CD4-positive, alpha-beta T cell treated with Interleukin-6 at 100 ng/mL for 8 hours (primary cell): ENCODE data around the gene PCSK2.

Experiments used
- DNase-seq: peaks from one replicate; pipeline ENCODE4 v3.0.0-alpha.2; 2020; ENCODE audit warnings: mixed read lengths, low spot score

PCSK2 gene

DNA sequence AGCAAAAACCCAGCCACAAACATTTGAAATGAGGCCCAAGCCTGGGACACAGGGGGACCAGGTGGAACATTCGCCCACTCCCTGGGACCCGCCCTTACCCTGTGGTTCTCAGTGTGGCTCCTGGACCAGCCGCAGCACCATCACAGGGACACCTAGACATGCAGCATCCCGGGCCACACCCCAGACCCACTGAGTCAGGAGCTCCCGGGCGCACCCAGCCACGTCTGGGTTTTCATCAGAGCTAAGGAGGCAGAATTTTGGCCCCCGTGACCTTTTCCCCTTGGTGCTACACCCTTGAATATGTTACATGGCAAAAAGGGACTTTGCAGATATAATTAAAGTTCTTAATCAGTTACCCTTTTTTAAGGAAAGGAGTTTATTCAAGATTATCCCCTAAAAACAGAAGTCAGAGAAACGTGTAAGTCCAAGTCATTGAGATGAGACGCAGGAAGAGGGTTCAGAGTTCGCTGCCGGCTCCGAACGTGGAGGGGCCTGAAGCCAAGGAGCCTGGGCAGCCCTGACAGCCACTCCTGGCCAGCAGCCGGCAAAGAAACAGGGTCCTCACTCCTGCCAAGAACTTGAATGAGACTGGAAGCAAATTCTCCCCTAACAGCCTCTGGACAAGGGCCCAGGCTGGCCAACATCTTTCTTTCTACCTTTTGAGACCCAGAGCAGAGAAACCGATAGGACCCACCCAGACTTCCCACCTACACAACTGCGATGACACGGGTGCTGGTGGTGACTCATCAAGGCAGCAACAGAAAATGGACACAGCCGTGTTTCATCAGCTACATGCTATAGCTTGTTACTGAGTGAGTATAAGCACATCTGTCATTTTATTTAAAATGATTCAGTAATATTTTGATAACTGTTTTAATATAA, 279.0 kb downstream of the PCSK2 start:
- peak; percentile 17 for DNase-seq

DNA sequence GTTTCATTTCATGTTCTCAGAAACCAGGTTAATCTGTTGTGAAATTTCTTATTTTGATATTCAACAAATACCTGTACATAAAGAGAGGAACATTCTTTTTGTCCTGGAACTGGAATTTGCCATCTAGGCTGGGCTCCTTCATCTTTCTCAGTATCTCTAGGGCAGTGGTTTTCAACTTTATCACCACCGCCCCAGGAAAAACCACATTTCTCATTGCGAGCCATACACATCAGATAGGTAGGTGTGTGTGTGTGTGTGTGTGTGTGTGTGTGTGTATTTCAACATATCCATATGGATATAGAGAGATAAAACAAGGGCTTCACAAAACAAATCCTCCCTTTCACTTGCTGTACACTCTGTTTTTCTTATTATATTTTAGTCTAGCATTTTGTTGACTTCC, 280.2 kb downstream of the PCSK2 start:
- DNase-seq: no peak

DNA sequence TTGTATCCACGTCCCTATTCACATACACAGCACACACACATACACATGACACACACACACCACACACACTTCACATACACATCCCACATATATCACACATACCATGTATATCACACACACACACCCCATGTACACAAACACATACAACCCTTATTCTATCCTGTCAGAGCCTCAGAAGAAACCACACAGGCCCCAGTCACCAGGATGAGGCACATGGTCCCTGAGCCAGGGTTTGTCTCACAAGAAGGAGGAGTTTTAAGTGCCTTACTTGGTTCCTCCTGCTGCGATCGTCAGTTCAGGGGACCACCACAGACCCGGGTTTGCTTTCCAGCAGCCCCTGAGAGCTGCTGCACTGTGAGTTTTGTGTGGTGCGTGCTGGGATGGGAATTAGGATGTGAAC, 280.7 kb downstream of the PCSK2 start:
- no peak for DNase-seq

DNA sequence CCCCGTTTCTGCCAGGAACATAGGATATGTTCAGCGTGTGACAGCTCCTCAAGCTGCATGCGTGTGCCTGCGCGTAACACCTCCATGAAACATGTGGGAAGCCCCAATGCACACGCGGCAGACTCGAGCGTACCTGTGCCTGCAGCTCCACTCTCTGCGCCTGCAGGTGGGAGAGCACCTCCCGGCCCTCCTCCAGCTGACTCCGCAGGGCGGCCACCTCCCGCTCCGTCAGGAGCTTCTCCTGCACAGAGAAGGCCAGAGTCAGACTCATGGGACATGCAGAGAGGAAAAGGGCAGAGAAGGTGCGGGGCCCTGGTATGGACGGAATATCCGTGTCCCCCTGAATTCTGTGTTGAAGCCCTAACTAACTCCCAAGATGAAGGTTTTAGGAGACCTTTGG, 281.9 kb downstream of the PCSK2 start:
- DNase-seq: no peak

DNA sequence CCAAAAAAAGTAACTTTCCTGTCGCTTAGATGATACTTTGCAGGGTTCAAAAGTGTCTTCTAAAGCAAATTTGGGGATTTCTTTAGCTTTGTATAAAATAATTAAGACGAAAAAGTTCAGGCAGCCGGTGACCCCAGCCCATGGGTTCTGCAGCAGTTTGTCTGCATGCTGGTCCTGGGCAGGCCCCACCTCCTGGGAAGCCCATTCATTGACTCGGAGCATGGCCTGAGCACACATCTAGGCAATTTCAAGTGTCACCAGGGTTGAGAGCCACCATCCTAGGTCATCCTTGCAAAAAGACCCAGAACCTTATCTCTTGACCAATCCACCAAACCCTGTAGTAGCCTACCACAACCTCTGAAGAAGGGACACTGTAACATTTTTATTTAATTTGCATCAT, 283.7 kb downstream of the PCSK2 start:
- DNase-seq: no peak

DNA sequence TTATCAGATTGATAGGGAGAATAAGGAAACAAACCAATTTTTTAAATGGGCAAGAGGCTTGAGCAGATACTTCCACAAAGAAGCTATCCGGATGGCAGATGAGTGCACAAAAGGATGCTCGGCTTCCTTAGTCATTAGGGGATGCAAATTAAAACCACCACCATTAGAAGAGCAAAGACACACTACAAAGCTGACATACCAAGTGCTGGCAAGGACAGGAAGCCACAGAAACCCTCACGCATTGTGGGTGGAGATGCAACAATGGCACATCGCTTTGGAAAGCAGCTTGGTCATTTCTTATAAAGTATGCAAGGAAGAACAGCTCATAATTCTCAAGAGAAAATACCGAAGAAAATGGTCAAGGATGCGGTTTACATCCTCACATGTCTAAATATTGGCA, 284.6 kb downstream of the PCSK2 start:
- no peak for DNase-seq

DNA sequence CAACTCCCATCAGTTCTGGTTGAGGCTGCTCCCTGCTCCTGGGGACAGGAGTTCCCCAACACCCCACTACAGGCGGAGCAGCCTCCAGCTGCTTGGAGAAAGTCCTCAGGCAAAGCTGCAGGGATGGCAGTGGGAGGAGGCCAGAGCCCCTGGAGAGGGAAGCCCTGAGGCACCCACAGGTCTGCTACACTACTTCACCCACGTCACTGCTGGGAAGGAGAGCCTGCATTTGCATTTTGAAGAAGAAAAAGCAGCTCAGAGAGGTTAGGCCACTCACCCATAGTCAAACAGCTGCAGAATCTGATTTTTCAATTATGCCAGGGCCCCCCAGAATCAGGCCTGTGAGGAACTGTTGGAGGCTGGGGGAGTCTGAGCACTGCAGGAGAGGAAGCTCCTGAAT, 287.1 kb downstream of the PCSK2 start:
- DNase-seq: no peak

DNA sequence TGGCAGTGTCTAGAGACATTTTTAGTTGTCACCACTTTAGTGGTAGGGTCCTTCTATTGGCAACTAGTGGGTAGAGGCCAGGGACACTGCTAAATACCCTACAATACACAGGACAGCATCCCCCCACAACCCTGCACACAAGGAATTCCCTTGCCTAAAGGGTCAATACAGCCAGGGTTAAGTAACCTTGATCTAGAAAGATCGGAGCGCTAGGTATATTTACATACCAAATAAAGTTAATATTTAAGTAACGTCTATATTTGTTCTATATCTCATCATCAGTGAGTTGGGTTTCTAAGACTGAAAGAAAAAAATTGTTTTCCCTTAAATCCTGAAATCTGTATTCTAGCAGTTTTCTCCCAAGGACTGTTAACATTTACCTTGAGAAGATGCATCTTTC, 288.2 kb downstream of the PCSK2 start:
- no peak for DNase-seq

DNA sequence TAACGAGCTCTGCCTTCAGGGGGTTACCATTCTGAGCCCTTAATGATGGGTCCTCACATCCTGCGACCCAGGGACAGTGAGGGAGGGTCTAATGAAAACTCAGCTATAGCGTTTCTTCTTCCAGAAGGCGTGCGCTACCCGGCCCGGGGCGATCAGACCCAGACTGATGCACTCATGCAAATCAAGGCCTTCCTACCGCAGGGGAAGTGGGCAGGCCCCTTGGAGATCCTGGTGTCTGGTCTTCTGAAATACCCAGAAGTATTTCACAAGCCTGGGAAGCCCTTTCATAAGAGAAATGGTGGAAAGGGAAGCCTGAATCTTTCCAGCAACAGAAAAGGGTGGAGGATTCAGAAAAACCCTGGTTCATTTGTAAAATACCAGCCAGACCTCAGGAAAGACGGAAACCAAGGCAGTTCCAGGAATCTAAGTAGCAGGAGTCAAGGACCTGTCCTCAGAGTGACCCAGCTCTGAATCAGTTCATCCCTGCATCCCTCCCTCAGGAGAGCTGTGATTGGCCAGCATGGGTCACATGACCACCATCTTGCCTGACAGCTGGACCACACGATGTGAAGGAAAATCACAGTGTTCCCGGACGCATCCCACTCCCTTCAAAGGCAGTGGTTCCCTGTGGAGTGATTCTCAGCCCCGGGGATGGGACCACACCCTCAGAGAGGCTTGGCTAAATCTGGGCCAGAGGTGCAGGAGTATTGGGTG, 291.7 kb downstream of the PCSK2 start:
- DNase-seq: no peak

DNA sequence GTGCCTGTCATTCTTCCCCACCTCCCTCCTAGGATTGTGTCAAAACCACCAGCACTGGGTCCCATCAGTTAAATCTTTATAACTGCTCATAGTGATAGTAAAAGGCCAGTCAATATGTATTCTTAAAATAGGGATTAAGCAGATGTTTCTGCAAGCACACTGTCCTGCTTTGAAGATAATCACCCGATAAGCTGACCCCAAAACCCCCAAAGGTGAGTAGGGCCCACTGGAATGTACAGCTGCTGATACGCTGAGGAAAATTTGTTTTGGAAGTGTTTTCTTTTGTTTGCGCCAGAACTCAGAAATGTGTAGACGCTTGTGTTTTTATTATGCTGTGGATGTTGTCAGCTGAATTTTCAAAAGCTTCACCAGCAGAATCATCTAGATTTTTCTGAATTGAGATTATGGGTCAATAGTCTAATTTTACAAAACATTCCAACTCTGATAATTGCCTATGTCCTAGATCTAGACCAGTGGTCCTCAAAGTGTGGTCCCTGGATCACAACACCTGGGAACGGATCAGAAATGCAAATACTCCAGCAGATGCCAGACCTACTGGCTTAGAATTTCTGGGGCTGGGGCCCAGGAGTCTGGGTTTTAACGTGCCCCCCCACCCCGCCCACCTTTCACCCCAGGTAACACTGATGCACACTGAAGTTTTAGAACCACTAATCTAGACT, 292.9 kb downstream of the PCSK2 start:
- no peak for DNase-seq

DNA sequence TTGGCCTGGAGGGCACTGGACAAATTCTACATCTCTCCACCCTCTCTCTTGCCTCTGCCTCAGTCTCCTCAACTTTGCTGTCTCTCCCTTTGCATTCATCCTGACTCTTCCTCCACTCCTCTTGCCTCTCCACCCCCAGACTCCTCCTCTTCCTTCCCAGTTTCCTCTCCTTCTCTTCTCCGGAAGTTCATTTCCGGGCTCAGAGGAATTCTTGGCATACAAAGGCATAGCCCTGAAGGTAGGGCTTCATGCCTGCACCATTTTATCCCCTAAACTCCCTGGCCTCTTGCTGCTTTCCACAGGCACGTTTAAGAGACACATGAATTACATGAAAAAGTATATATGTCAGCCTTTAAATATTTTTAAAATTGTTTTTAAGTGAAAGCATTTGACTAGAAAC, 293.7 kb downstream of the PCSK2 start:
- no peak for DNase-seq

DNA sequence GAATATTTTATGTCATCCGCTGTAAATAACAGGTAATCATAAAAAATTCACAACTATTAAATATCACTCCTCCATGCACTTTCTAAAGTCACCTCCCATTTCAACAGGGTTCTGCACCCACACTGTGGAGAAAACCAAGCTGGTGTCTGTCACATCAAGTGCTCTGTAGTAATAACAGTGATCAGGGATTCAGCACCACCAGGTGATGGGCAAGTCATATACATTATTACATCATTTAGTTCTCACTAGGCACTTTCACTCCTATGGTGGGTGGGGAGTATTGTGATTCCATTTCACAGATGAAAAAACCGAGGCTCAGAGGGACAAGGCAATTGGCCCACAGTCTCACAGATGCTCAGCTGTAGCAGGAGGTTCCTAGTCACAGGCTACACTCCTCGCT, 295.7 kb downstream of the PCSK2 start:
- no peak for DNase-seq

DNA sequence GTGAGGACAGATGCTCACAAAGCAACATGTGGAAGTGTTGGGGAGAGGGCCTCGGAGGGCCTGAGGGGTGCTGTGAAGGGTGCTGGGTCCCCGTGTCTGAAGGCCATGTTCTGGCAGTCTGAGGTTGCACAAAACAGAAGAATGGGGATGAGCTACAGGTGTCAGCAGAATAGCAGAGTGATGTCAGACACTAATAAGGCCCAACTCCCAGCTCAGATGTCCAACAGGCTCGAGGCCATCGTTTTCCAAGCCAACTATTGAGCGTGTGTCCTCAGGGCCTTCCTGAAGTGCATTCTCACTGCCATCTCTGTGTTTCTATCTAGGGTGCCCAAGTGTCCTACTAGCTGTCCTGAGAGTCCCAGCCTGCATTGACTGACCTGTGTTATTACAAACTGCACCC, 296.5 kb downstream of the PCSK2 start:
- DNase-seq: no peak

DNA sequence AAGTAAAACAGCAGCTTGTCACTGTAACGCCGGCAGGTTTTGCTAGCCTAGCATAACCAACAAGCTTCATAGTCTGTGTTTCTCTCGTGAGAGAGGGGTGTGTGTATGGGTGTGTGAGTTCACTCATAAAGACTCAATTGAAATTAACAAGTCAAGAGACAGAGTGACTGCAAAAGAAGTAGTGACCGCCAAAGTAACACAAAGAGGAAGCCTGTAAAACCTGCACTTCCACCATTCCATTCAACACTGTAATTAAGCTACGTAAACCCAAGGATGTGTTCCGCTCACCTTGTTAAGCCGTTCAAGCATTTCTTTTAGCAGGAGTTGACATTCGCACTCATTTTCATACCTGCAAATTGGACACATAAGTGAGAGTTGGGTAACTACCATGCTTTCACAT, 297.7 kb downstream of the PCSK2 start:
- no peak for DNase-seq

DNA sequence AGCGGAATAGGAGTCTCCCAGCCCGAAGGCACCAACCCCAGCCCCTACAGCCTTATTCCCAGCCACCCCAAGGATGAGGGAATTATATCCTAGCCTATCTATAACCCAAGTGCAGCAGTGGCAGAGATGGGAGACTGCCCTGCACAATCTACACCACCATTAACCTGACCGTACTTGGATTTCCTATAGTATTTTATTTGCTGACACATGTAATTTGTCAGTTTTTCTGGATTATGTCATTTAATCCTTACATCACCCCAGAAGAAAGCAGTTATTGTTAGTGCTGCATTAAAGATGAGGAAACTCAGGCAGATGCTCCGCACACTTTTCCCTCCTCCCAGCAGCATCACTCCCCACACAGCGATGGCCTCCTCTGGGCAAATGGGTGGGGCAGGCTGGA, 298.3 kb downstream of the PCSK2 start:
- no peak for DNase-seq

DNA sequence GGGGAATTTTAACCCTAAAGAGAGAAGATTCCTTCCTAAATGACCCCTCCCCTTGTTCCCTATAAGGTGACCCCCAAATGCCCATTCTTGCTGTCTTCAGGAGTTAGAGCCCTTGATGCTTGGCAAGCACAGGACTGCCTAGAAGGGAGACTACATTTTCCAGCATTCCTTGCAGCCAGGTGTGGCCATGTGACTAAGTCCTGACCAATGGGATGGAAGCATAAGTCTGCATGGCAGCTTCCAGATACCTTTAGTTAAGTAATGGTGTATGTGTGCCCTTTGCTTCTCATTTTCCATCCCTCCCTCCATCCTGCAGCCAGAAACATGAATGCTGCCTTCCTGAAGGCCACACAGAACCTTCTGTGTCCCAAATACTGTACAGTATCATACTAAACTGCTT, 298.8 kb downstream of the PCSK2 start:
- DNase-seq: peak; percentile 12

DNA sequence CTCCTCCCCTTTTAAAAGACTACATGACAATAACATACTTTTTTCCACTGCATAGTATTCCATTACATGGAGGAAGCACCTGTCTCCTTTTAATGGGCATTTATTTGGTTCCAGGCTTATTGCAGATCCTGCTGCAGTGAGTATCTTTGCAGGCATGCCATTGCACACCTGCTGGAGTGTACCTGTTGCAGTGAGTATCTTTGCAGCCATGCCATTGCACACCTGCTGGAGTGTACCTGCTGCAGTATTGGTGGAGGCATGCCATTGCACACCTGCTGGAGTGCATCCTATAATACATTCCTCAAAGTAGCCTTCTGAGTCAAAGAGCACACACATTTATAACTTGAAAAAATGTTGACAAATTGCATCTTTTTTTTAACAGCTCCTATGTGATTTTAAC, 302.7 kb downstream of the PCSK2 start:
- no peak for DNase-seq

DNA sequence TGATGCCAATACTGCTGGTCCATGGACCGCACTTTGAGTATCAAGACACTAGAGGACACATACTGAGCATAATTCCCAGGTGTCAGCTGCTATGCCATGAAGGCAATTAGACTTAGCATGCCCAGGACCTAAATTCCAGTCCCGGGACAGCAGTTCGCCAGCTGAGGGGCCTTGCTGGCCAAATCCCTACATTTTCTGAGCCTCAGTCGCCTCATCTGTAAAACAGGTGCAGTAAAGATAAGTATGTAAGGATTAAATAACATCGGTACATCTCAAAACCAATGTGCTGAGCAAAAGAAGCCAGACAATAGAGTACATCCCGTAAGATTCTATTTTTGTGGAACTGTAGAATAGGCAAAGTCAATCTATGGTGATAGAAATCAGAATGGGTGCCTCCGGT, 303.3 kb downstream of the PCSK2 start:
- DNase-seq: no peak

DNA sequence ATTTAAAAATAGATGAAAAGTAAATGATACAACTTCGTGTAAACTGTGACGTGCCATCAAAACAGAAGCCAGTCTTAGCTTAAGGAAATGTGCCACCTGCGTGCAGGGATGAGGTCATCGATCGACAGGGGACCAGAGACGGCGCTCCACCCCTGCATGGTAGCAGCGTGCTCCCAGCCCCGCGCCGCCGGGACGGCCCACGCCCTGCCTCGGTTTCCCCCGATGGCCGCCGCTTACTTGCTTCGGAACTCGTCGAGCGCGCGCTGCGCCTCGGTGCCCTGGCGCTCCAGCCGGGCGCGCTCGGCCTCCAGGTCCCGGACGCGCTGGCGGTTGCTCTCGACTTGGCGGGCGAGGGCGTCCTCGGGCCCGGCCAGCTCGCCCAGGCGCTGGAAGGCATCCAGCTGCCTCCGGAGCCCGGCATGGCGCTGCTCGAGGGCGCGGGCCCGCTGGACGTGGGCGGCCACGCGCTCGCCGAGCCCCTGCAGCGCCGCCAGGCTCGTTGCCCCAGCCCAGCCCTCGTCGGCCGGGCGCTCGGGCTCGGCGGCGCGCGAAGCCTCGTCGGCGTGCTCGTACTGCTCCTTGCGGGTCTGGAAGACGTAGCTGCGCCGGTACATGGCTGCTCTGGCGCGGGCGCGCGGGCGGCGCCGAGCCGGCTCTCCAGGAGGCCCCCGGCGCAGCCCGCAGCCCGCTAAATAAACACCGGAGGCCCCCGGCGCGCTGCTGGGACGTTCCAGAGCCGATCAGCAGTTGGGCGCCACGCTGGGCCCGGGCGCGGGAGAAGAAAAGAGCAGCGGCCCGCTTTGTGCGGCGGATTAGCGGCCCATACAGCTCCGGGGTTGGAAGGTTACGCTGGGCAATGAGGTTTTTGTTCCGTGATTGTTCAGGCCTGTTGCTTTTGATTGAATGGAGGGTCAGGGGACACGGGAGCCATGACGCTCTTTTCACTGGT, 304.1 kb downstream of the PCSK2 start, which contains the start of gene BFSP1:
BFSP1 (minus strand) TSS at position 664 of the 949 bp plus-strand sequence; CDS start at position 614, 50 bp downstream.
- DNase-seq: peak; percentile 21

DNA sequence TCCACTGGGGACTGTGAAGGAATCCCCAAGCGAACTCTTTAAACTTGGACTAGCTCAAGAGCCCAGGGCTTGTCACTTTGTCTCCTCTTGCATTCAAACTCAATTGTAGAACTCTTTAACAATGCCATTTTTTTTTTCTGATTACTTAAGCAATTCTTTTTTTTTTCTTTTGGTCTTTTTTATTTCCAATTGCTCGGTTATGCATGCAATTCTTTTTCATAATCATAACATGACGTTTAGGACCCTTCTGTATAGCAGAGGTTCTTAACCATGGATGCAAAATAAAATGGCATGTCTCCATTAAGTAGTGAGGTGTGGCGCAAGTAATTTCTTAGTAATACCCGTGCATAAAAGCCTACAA, 304.8 kb downstream of the PCSK2 start:
- no peak for DNase-seq

DNA sequence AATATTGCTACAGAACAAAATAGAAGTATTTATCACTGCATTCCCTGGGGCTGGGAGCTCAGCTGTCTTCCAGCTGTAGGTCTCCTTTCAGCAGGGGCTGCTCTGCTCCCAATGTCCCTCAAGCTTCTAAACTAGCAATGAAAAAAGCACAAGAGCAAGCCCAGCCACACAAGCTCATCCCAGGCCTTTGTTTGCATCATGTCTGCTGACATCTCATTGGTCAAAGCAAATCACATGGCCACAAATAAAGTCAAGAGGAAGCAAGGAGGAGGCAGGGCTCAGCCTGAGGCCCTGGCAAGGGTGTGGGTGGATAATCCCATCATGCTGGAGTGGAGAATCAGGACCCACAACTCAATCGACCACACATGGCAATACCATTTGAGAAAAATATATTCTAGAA, 306.6 kb downstream of the PCSK2 start:
- no peak for DNase-seq

DNA sequence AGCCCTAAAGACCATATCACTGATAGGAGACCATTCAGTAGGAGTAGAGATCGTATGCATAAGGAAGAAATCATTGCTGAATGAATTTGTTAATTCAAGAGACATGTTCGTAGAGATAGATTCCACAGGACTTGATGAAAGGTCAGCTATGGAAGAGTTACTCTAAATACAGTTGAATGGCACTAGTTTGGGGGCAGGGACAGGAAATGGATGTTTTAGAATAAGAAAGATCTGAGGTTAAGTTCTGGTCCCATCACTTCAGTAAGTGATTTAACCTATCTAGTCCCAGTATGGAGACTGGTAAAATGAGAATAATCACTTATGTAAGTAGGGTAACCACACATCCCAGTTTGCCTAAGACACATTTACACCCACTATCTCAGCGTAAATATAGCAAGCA, 307.2 kb downstream of the PCSK2 start:
- DNase-seq: no peak
